Measurements from ENCODE around the gene IPO7.
"Not testable (repeated sequence)": the region's sequence is repeated elsewhere in the genome, so short reads cannot be mapped to it uniquely, and the experiment has no call there.

The IPO7 gene

DNA sequence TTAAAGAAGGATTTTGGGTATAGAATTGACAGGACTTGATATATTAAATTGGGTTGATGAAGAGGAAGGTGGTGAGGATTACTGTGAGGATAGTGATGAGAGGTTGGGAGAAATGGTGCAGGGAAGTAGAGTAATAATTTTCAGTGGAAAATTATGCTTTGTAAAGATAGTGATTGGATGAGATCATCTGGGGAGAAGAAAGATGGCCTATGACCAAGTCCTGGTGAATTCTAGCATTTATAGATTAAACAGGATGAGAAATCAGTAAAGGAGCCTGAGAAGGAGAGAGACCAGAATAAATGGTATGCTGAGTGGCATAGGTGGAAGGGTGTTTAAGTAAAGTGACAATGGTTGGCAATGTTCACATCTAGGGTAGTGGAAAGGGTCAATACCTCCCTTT lies 15.0 kb downstream of the IPO7 start:
- no peak for FAIRE-seq

DNA sequence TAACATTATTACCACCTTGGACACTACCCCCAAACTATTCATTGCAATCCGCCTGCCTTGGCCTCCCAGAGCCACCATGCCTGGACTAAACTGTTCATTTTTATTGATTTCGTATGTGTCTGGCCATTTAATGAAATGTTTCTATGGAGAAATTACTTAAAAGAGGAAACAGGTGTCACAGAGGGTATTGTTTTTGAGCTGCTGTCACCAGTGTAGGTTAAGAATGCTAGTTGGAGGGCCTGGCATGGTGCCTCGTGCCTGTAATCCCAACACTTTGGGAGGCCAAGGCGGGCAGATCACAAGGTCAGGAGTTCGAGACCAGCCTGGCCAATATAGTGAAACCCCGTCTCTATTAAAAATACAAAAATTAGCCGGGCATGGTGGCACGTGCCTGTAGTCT lies 17.4 kb downstream of the IPO7 start:
- FAIRE-seq = not testable (repeated sequence)

DNA sequence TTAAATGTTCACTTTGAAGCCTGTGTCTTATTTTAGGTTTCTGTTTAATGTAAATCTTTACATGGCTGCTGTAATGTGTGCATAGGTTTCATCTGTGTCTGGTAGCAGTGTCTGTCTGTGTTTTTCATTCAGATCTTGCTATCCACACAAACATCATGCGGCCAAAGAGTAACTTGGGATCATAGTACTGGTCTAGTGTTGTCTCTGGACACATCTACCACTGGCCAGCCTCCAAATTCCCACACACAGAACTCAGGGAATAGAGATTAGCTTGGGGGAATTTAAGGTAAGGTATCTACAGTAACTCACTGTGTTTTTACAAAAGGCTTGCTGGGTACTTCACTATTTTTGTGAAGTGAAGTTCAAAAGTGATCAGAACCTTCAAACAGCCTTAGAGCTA lies 44.3 kb downstream of the IPO7 start:
- no peak for FAIRE-seq

DNA sequence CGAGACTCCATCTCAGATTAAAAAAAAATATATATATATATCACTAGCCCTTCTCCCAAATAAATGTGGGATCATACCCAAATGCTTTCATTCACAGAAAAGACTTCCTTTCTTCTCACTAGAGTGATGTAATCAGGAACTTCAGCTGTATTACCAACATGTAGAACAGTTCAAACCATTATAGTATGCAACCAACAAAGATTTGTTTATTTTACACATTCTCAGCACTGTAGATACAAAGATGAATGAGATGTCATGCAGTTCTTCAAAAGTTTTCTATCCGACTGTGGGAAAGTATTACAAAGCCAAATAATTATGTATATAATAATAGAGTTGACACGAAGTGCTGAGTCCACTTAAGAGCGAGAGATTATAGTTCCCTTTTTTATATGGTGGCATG lies 54.2 kb downstream of the IPO7 start:
- no peak for FAIRE-seq

DNA sequence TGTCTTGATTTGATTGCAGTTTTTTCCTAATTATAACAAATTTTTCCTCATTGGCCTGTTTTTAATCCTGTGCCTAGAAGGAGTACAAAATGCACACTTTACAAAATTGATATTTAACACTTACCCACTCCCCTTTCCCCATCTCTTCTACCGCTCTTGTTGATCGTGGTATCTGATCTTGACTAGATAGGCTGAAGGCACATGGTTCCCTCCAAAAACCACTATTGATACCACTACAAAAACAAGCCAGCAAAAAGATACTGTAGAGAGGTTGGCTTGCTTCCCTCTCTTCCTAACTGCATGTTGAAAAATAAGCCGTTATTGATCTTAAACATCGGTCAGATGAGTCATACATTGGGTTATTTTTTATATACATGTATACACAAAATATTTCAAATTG lies 61.8 kb downstream of the IPO7 start:
- FAIRE-seq = no peak

DNA sequence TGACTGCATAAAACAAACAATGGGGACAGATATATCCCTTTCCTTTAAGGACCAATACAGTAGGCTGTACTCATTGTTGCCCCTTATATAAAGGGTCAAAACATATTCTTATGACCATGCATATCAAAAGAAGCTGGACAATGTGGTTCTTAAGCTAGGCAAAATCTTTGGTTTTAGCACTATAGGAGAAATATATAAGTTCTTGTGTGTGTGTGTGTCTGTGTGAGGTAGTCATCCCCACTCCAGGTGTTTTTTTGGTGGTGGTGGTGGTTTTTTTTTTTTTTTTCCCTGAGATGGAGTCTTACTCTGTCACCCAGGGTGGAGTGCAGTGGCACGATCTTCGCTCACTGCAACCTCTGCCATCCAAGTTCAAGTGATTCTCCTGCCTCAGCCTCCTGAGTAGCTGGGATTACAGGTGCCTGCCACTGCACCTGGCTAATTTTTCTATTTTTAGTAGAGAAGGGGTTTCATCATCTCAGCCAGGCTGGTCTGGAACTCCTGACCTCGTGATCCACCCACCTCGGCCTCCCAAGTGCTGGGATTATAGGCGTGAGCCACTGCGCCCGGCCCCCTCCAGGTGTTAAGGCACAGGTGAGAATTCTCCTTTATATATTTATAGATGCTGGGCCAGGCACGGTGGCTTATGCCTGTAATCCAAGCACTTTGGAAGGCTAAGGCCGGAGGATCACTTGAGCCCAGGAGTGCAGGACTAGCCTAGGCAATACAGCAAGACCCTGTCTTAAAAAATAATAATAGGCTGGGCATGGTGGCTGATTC lies 64.3 kb downstream of the IPO7 start:
- no peak for FAIRE-seq

DNA sequence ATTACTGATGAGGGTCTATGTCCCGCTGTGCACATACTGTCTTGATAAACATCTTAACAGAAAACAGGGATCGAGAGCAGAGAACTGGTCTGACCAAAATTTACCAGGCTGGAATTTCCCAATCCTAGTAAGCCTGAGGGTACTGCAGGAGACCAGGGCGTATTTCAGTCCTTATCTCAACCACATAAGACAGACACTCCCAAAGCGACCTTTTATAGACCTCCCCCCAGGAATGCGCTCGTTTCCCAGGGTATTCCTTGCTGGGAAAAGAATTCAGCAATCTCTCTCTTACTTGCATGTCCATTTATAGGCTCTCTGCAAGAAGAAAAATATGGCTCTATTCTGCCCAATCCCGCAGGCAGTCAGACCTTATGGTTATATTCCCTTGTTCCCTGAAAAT lies 67.6 kb downstream of the IPO7 start:
- FAIRE-seq = not testable (repeated sequence)

DNA sequence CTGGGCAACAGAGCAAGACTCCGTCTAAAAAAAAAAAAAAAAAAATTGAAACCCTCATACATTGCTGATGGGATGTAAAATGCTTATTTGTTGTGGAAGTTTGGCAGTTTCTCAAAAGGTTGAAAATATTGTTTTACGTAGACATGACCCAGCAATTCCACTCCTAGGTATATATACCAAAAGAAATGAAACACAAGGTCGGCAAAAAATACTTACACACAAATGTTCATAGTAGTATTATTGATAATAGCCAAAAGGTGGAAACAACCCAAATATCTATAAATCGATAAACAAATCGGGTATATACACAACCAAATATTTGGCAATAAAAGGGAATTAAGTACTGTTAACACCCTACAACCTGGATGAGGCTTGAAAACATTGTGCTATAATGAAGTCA lies 71.3 kb downstream of the IPO7 start:
- no peak for FAIRE-seq

DNA sequence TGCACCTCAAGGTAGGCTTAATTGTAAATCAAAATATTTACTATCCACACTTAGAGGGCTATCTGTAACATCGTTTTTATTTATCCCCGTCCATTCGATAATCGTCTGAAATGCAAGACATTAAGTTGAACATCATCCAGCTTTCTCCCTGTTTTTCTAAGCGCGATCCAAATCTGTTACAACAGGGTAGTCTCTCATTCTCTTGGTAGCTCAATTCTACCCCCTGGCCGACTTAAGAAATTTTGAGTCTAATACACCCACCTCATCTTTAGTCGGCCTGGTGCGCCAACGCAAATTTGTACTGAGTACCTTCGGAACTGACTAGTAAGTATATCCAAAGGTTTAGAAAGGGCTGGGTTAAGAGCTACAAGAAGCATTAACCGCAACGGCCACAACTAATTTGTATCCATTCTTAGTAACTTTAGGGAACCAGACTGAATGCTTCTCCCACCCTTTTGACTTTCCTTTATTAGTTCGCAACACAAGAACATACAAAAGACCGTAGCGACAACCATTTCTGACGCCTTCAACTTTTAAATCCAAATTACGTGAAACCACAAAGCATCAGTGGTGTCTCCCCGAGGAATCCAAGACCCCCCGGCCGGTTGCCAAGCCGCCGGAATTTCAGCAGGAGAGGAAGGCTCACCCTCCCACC lies 75.3 kb downstream of the IPO7 start:
- FAIRE-seq = no peak

DNA sequence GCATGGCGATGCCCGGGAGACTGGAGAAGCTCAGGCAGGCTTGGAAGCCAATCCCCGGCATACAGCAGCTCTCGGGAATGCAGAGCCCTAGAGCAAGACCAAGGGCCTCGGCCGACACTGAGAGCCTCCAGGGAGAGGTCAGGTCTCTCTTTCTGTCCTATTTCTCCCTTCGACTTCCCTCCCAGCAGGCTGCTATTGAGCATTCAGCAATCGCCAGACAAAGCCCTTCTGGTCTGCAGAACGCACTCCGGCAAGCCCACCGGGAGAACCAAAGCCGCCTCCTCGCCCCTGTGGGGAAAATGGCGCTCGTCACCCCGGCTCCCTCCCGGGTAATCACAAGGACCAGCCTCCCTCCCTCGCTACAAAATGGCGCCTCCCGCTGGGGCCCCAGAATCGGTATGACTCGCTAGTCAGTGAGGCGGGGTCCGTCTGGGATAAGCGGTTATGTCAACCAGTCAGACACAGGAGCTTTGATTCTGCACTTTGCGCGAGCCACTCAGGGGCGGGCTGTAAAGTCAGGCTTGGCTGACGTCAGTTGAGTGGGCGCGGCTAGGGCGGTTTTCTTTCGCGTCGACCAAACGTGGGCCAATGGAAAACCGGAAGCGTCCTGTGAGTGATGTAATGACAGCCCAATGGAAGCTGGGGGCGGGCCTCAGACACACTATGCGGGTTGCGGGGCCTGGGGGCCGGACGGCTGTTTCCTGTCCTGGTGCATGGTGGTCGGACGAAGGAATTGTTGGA lies 76.0 kb downstream of the IPO7 start, which contains the start of gene ZNF143:
Gene ZNF143 (plus strand): TSS at position 691 of the 741 bp plus-strand sequence. CDS start 10,297 bp downstream, outside the sequence.
- peak; percentile 45 for FAIRE-seq

DNA sequence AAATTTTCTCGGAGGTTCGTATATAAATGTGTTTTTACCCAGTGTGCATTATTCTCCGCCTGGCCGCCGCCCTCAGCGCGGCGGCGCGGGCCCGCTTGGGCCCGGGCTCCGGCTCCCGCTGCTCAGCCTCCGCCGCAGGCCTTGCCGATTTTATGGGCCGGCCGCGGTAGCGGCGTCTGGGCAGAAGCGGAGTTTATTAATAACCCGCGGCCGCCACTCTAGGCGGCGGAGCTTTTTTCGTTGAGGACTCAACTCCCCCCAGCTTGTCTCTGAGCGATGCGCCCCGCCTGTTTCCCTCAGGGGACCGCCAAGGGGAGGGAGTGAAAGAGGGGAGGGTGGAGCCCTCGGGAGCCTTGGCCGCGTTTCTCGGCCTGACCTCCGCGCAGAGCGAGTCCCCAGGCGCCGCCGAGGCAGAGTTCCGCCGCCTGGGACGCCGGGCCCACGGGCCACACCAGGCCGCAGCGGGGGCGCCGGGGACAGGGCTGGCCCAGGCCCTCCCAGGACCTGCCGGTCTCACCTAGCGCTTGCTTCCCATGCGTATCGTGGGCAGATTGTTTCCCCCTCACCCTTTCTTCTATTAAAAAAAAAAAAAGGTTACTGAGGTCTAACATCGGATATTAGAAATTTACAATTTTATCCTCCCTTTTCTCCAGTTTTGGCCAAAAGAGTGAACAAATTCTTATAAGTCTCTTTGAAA lies 76.8 kb downstream of the IPO7 start:
- FAIRE-seq = no peak

DNA sequence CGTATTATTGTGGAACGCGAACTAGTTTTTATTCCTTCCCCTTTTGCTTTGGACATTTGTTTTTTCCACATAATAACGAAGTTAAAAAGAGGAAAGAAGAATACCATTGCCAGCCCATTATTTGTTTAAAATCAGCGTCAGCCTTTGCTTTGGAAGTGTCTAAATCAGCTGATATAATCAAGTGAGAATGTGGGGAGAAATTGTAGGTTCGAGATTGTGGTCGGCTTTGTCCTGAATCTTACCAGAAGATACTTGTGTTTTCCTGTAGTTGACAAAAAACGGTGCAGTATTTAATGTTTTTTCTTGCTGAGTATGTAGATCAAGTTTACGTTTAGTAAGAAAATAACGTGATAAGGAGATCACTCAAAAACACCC lies 77.3 kb downstream of the IPO7 start:
- FAIRE-seq = peak; percentile 92

DNA sequence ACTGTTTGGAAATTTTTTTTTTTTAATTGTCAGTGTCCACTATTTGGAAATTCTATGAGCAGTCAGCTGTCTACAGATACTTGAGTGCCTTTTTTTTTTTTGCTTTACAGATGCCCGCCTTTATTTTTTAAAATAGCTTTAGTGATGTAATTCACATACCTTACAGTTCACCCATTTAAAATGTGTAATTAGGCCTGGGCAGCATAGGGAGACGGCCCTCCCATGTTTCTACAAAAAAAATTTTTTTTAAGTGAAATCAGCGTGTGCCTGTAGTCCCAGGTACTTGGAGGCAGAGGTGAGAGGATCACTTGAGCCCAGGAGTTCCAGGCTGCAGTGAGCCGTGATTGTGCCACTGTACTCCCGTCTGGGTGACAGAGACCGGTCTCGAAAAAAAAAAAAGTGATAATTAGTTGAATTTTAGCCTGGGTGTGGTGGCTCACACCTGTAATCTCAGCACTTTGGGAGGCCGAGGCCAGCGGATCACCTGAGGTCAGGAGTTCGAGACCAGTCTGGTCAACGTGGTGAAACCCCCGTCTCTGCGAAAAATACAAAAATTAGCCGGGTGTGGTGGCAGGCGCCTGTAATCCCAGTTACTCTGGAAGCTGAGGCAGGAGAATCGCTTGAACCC lies 77.8 kb downstream of the IPO7 start:
- FAIRE-seq = no peak

DNA sequence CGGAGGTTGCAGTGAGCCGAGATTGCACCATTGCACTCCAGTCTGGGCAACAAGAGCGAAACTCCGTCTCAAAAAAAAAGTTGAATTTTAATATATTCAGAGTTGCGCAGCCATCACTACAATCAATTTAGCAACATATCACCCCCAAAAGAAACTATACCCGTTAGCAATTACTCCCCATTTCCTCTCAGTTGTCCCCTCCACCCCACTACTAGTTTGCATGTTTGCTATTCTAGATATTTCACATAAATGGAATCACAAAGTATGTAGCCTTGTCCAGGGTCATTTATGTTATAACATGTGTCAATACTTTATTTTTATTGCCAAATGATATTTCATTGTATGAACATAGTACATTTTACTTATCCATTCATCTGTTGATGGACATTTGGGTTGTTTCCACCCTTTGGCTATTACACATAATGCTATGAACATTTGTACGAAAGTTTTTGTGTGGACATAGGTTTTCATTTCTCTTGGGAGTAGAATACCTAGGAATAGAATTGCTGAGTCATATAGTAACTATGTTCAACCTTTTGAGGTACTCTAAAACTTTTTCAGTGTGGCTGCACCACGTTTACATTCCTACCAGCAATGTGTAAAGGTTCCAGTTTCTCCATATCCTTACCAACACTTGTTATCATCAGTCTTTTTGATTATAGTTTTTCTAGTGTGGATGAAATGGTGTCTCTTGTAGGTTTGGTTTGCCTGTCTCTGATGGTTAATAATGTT lies 78.5 kb downstream of the IPO7 start:
- no peak for FAIRE-seq

DNA sequence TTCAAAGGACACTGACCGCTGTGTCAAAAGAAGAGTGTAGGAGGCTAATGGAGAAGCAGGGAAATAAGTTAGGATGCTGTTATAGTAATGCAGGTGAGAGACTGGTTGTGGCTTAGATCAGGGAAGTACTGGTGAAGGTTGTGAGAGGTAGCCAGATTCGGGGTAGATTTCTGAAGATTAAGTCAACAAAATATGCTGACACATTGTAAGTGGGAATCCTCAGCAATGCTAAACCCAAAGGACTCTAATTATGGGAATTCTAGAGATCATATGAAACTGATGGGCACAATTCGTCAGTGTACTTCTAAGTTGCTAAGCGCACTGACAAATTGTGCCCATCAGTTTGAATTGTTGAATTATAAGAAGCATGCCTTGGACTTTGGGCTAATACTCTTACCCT lies 86.3 kb downstream of the IPO7 start:
- FAIRE-seq = no peak

DNA sequence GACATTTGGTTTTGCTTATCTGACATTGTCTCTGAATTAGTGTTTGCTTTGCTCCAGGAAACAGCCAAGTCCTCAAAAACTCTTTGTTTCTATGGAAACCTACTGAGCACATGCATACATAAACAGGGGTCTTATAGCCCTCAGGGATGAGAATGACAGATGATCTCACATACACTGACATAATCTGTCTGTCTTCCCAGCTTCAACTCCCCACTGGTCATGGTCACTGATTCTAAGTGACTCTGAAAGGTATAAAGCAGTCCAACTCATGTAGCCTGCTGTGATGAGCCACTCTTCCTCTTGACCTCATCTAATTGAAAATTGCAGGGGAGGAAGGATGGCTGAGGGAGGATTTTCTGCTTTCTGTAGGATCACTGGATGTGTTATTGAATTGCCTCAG lies 89.0 kb downstream of the IPO7 start:
- no peak for FAIRE-seq

DNA sequence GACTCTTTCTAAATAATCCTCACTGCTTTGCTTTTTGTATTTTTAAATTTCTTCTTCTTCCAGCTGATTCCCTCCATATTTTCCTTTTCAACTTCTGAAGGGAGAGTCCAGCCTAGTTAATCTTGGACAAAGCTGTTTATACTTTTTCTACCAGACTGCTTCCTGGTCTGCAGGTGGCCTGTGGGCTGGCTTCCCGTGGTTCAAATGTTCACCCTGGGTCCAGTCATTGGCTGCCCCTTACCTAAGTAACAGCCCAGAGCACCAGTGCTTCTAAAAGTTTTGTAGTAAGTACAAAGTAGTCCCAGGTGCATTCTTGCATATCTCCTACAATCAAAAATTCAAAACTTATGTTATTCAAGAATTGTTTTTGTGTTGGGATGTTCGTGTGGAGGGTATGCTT lies 95.4 kb downstream of the IPO7 start:
- FAIRE-seq = no peak

DNA sequence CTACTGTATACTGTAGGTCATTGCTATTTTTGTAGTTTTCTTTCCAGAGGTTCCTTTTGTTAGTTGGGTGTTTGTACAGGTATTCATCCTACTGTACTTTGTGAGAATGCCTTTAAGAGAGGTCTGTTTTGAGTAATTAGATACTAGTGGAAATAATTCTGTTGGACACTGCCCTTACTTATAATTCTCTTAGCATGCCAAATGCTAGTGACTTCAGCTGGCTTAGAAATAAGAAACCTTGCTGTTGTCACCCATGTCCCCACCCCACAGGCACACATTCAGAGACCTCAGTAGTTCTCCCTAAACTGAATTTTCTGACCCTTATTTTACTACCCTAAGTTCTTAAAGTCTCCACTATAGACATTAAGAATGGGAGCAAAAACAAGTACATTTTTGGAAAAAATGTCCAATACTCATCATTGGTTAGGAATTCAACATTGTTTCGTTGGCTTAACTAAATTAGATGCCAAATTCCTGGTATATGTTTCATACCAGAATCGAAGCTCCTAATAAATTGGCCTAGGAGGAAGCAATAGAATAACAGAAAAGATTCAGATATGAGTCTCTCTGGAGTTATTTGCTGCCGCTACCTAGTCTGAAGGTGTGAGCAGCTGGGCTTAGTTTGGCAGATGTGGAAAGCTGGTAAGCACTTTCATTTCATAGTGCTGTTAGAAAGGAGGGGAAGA lies 104.8 kb downstream of the IPO7 start:
- FAIRE-seq = no peak

DNA sequence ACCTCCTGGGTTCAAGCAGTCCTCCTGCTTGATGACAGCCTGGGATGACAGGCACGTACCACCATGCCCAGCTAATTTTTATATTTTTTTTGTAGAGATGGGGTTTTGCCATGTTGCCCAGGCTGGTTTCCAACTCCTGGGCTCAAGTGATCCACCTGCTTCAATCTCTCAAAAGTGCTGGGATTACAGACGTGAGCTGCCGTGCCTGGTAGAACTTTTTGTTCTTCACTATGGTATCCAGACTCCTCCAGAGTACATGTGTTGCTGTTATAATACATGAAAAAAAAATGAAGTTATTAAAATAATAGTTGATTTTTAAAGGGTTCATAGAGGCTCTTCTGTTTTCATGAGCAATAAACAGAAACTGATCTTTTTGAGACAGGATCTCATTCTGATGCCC lies 105.9 kb downstream of the IPO7 start:
- FAIRE-seq = no peak

DNA sequence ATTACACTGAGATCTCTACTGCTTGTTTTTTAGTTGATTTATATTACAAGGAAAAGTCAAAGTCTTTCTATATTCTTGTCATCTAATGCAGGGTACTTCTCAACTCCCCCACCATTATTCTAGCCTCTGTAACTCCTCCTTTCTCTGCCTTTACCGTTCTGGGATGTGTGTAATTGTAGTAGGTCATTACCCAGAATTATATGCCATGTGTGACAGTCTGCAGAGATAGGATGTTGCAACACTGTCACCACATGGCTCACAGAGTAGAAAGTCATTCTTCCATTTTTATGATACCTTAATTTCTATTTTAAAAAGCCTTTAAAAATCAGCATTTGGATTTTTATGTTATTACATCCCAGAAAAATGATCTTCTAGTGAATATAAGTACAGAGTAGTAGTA lies 109.0 kb downstream of the IPO7 start:
- no peak for FAIRE-seq

DNA sequence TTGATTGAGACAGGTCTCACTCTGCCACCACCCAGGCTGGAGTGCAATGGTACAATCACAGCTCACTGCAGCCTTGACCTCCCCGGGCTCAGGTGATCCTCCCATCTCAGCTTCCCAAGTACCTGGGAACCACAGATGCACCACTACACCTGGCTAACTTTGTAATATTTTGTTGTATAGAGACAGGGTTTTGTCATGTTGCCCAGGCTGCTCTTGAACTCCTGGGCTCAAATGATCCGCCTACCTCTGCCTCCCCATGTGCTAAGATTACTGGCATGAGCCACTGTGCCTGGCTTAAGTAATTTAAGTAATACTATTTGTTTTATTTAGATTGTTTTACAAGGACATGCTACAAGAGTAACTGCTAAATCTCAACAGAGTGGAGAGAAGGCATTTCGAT lies 109.9 kb downstream of the IPO7 start:
- FAIRE-seq = no peak

Data from islet of Langerhans (tissue), 1 donor.